Kidney epithelial cell (primary cell): ENCODE measurements around the gene PDE6G. TPM values are rescaled to one million over a fixed set of nuclear protein-coding genes. Genes with fewer than 3 reads are reported as not detected.

ENCODE experiments used
- DNase-seq: peaks from one replicate; pipeline ENCODE4 v3.0.0-alpha.2; 2010; ENCODE audit warnings: low read depth
- H3K27me3 ChIP-seq: 2 replicates; pipeline ENCODE4 v1.6.0; 2011; ENCODE audit warnings: low read length; ENCODE audit not compliant: control insufficient read depth, insufficient read depth
- H3K36me3 ChIP-seq: 2 replicates; pipeline ENCODE4 v1.5.1; 2011; ENCODE audit warnings: low read length; ENCODE audit not compliant: control insufficient read depth, insufficient read depth
- H3K4me3 ChIP-seq: 2 replicates; pipeline ENCODE4 v1.5.1; 2011; ENCODE audit warnings: low read depth, mild to moderate bottlenecking, control low read depth, low read length
- total RNA-seq: library from RNA; depleted of rRNA; stranded (reverse); fragments of >200 nt; gene quantifications from 2 replicates; pipeline ENCODE4 v1.2.3, GENCODE V29; 2015
- TF ChIP-seq, protein P1 (sequence below): IDR thresholded peaks from 2 replicates; pipeline ENCODE4 v1.5.1; 2011; ENCODE audit warnings: mild to moderate bottlenecking, moderate library complexity, low read length, control low read depth, inconsistent platforms; ENCODE audit not compliant: insufficient read depth, poor library complexity, severe bottlenecking

PDE6G gene
- total RNA-seq, 1 donor from 2014 or later: 2.2 TPM

DNA sequence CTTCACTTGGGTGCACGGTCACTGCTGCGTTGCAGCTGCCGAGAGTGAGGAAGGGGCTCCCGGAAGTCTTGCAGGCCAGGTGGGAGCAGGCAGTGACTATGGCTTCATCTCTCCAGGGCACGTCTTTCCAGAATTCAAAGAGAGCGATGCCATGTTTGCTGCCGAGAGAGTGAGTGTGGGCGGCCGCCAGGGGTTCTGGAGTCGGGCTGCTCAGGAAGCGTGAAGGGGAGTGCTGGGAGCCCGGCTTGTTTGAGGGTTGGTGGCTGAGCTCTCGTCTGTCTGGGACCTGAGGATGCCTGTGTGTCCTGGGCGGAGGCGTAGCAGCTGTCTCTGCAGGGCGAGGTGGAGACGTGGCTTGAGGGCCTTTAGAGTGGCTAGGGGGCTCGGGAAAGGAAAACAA is 33.7 kb upstream of the PDE6G start:
- no peak overlapping the region for H3K4me3 ChIP-seq
- no peak for DNase-seq
- H3K27me3 ChIP-seq: no peaks in the 10 kb centered on the region
- TF ChIP-seq, protein P1, sequence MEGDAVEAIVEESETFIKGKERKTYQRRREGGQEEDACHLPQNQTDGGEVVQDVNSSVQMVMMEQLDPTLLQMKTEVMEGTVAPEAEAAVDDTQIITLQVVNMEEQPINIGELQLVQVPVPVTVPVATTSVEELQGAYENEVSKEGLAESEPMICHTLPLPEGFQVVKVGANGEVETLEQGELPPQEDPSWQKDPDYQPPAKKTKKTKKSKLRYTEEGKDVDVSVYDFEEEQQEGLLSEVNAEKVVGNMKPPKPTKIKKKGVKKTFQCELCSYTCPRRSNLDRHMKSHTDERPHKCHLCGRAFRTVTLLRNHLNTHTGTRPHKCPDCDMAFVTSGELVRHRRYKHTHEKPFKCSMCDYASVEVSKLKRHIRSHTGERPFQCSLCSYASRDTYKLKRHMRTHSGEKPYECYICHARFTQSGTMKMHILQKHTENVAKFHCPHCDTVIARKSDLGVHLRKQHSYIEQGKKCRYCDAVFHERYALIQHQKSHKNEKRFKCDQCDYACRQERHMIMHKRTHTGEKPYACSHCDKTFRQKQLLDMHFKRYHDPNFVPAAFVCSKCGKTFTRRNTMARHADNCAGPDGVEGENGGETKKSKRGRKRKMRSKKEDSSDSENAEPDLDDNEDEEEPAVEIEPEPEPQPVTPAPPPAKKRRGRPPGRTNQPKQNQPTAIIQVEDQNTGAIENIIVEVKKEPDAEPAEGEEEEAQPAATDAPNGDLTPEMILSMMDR: no peak
- peaks cover 8% of the 10 kb centered on the region for H3K36me3 ChIP-seq

DNA sequence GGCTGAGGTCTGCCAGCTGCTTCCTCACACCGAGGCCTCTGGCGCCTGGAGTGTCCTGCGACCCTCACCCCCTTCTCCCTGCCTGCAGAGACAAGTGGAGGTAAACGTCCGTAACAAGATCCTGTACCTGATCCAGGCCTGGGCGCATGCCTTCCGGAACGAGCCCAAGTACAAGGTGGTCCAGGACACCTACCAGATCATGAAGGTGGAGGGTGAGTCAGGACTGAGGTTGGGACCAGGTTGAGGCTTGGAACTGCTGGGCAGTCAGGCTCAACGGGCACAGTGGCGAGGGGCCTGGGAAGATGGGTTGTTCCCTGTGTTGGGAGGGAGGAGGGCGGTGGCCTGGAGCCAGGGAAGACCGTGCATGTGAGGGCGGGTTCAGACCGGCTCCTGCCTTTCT is 32.3 kb upstream of the PDE6G start:
- Histone ChIP-seq H3K4me3 (no peak overlapping the region), H3K27me3 (no peaks in the 10 kb centered on the region), H3K36me3 (peaks cover 4% of the 10 kb centered on the region)
- TF ChIP-seq, protein P1: no peak
- DNase-seq: no peak

DNA sequence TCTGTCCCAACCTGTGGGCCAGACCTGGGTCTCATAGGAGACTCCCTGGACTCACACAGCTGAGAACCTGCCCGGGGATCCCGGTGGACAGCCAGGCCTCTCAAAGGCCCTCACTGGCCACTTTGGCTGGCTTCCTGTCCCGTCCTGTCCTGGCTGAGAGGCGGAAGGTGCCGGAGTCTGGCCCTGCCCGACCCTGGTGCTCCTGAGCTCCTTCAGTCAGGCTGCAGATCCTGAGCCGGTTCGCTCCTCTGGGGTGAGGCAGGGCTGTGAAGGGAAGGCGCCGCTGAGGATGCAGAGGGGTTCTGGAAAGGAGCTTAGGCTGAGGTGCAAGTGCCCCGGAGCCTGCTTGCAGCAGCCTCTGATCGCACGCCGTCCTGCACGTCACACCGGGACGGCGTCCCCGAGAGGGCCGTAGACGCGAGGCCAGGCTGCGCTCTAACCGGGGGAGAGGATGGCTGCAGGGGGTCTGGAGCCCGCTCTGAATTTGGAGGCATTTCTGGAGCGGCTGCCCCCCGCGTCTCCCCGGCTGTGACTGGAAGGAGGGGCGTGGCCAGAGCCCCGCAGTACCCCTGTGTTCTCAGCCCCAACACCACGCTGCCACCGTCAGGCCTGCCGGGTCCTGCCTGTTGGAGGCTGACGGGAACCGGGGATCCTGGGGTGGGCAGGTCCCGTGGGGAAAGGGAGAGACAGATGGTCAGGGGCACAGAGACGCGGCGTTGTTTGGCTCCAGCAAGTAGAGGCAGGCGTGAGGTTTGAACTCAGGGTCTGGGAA is 31.6 kb upstream of the PDE6G start:
- TF ChIP-seq, protein P1: no peak
- no peak overlapping the region for H3K4me3 ChIP-seq
- peaks cover 4% of the 10 kb centered on the region for H3K36me3 ChIP-seq
- no peak for DNase-seq
- H3K27me3 ChIP-seq: no peaks in the 10 kb centered on the region

DNA sequence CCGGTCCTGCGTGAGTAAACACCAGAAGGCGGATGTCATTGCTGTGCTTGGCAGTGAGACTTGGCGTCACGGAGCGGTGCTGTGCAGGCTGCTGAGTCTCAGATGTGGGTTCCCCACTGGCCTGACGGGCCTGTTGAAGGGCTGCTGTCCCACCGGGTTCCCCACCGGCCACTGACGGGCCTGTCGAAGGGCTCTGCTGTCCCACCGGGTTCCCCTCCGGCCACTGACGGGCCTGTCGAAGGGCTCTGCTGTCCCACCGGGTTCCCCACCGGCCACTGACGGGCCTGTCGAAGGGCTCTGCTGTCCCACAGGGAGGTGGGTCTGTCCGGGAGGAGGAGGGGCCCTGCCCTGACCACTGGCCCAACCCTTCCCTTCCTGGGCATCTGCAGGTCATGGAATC is 30.3 kb upstream of the PDE6G start:
- DNase-seq: no peak
- Histone ChIP-seq H3K27me3 (no peaks in the 10 kb centered on the region), H3K36me3 (peaks cover 4% of the 10 kb centered on the region), H3K4me3 (no peak overlapping the region)
- TF ChIP-seq, protein P1: no peak

DNA sequence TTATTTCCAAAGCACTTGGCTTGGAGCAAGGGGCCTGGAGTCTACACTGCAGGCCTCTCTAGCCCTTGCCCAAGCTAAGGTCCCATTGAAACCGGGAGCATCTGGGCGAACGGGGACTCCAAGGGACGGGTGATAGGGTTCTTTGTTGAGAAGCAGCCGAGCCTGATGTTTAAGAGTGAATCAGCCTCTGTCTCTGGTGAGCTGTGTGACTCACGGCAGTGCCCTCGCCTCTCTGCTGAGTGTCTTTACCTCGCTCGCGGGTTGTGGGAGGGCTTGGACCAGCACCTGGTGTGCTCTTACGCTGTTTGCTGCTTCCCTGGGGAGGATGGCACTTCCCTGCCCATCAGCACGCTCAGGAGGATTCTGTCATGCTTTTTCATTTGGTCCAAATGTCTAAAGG is 28.8 kb upstream of the PDE6G start:
- TF ChIP-seq, protein P1: no peak
- peaks cover 2% of the 10 kb centered on the region for H3K36me3 ChIP-seq
- peak overlapping the region; percentile 96 for H3K4me3 ChIP-seq
- no peaks in the 10 kb centered on the region for H3K27me3 ChIP-seq
- peak; percentile 70 for DNase-seq

DNA sequence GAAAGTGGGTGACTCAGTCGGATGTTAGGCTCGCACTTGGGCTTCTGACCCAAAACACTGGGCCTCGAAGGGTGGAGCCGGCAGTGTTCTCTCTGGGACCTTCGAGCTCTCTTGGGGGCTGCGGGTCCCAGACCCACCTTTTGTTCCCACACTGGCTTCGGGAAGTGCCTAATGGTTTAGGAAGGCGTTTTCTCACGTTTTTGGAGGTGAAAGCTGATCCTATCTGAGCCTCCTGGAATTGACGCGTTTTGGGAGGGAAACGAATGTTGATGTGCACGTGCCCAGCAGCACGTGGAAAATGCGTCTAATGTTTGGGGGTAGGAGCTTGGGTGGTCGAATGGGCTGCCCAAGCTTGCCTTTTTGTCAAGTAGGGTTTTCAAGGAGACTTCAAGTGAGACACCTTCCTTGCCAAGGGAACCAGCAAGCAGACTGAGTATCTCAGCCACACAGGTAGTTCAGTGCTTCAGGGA is 28.1 kb upstream of the PDE6G start:
- H3K4me3 ChIP-seq: peak overlapping the region; percentile 96
- TF ChIP-seq, protein P1: no peak
- H3K36me3 ChIP-seq: peaks cover 2% of the 10 kb centered on the region
- no peaks in the 10 kb centered on the region for H3K27me3 ChIP-seq
- peak; percentile 44 for DNase-seq
